Measurements from ENCODE around the gene SAMD10.
A peak's percentile ranks its signal among the peaks of the same experiment; 100 is the strongest.
"Not testable (repeated sequence)": the region's sequence is repeated elsewhere in the genome, so short reads cannot be mapped to it uniquely, and the experiment has no call there.

SAMD10 gene

DNA sequence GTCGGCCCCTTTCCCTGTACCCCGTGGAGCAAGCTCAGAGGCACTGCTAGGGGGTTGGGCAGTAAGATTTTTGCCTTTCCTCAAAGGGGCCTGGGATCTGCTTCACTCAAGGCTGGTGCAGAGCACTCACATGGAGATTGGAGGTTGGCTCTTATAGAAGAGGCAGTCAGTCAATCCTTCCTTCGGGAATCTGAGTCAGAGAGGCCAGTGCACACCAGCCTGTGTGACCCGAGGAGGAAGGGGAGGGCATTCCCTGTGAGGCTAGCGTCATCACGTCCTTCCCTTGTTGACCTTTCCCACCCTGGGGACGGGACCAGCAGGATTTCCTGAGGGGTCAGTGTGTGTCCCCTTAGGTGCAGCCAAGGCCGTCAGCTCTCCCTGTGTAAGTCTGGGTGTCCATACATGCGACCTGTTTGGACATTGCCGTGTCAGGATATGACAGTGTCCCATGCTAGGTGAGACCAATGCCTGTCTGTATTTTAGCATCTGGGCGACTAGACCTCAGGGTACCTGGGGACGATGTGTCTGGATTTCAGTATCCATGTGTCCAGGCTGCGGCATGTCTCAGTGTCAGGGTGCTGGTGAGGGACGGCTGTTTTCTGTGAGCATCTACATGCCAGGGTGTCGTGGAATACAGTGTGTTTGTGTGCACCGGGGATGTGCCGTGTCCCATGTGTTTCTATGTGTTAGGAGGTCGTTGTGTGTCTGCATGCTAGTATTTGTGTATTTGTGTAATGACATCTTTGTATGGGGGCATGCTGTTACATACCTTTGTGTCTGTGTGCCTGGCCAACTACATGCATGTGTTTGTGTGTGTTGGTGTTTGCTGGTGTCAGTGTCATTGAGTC lies 6.9 kb downstream of the SAMD10 start:
- DNase-seq (ENCODE audit: low read depth), result no peak
- TF ChIP-seq, protein P1, sequence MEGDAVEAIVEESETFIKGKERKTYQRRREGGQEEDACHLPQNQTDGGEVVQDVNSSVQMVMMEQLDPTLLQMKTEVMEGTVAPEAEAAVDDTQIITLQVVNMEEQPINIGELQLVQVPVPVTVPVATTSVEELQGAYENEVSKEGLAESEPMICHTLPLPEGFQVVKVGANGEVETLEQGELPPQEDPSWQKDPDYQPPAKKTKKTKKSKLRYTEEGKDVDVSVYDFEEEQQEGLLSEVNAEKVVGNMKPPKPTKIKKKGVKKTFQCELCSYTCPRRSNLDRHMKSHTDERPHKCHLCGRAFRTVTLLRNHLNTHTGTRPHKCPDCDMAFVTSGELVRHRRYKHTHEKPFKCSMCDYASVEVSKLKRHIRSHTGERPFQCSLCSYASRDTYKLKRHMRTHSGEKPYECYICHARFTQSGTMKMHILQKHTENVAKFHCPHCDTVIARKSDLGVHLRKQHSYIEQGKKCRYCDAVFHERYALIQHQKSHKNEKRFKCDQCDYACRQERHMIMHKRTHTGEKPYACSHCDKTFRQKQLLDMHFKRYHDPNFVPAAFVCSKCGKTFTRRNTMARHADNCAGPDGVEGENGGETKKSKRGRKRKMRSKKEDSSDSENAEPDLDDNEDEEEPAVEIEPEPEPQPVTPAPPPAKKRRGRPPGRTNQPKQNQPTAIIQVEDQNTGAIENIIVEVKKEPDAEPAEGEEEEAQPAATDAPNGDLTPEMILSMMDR (conservative IDR thresholded peaks at IDR 0.05; ENCODE audit: low read depth, low read length), result no peak
- H3K4me3 ChIP-seq (ENCODE audit: low read depth, low read length), result no peak overlapping the region

DNA sequence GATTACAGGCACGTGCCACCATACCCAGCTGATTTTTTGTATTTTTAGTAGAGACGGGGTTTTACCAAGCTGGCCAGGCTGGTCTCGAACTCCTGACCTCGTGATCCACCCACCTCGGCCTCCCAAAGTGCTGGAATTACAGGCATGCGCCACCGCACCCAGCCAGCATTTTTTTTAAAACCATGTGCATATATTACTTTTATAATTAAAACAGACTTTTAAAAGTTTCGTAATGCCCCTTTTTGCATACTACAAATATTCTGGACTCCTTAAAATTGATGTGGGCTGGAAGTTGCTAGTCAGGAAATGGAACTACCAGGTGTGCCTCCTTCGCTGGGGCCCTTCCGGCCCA lies 7.5 kb downstream of the SAMD10 start:
- DNase-seq (ENCODE audit: low read depth); H3K4me3 ChIP-seq (ENCODE audit: low read depth, low read length): not testable (repeated sequence)

DNA sequence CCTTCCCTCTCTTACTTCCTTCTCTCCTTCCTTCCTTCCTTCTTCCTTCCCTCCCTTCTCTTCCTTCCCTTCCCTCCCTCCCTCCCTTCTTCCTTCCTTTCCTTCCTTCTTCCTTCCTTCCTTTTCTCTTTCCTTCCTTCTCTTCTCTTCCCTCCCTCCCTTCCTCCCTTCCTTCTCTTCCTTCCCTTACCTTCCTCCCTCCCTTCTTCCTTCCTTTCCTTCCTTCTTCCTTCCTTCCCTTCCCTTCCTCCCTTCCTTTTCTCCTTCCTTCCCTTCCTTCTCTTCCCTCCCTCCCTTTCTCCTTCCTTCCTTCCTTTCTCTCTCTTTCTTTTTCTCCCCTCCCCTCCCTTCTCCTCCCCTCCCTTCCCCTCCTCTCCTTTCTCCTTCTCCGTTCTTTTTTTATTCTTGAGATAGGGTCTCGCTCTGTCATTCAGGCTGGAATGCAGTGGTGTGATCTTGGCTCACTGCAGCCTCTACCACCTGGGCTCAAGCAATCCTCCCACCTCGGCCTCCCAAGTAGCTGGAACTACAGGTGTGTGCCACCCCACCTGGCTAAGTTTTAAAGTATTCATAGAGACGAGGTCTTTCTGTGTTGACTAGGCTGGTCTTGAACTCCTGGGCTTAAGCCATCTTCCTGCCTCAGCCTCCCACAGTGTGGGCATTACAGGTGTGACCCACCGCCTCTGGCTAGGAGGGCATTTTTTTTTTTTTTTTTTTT lies 8.6 kb downstream of the SAMD10 start:
- TF ChIP-seq, protein P1 (conservative IDR thresholded peaks at IDR 0.05; ENCODE audit: low read depth, low read length), result no peak
- DNase-seq (ENCODE audit: low read depth), result no peak
- H3K4me3 ChIP-seq (ENCODE audit: low read depth, low read length), result no peak overlapping the region

DNA sequence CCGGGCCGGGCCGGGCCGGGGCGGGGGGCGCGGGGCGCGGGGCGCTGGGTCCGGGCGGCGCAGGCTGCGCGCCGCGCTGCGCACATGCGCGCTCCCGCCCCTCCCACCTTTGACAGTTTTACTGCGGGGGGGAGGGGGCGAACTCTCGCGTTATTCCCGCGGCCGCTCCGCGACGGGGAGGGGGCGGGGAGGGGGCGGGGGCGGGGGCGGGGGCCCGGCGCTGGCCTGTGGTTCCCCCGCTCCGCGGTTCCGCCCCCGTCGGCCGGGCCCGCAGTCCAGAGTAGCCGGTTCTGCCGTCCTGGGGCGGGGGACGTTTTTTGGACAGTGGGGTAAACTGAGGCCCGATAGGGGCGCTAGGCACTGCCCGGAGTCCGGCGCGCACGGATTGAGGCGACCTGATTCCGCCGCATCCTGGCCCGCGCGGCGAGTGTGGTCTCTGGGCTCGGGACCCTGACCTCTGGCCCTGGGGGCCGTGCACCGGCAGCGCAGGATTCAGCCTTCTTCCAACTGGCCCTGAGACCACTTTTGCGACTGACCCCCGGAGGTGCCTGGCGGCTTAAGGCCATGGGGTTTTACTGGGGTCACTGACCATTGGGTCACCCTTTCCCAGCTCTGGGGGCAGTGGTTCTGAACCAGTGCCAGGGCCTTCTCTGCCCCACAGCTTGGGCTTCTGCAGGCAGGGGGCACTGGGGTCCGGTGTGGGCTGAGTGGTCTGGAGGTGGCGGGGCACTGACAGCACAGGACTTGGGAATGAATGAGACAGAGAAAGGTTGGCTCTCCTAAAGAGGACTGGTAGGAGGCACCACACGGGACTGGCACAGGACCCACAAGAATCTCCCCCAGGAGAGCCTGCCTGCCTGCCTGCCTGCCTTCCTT lies 9.4 kb downstream of the SAMD10 start, which contains the start of gene ZNF512B:
TSS of gene ZNF512B (minus strand) at position 93 of the 876 bp plus-strand sequence. CDS start 1,980 bp downstream, outside the sequence.
- TF ChIP-seq, protein P1 (conservative IDR thresholded peaks at IDR 0.05; ENCODE audit: low read depth, low read length), result no peak
- peak; percentile 60 for DNase-seq (ENCODE audit: low read depth)
- peak within 1 kb of the TSS; percentile 67 for H3K4me3 ChIP-seq (ENCODE audit: low read depth, low read length)

DNA sequence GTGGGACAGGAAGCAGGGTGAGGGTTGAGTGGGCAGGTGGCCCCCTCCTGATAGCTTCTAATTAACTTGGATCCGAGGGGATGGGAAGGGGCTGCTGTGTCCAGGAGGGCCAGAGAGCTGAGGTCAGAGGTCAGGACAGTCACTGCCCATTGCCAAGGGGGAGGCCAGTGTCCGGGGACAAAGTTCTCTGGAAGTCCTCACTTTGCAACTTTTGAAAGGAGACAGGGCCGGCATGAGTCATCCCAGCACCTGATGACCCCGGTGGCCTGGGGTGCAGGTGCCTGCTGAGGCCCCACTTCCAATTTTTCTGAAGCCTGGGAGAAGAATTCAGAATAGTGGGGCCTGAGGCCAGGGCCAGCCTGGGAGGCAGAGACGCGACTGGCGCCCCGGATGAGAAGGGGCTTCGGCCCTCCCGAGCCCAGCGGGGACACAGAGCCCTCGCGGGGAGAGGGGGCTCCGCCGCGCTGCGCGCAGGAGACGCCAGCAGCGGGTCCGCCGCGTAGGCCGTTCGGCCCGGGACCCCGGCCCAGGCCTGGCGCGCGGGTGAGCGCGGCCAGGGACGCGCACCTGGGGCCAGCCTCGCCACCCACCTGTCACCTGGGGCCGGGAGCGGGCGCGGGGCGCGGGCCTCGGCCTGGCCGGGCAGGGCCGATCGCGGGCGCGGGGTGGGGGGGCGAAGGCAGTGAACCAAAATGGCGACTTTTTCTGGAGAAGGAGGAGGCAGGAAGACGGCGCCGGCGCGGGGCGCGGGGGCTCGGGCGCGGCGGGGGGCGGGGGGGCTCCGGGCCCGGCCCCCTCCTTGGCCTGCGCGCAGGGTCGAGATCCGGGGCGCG lies 10.3 kb downstream of the SAMD10 start:
- H3K4me3 ChIP-seq (ENCODE audit: low read depth, low read length), result peak overlapping the region; percentile 67
- TF ChIP-seq, protein P1 (conservative IDR thresholded peaks at IDR 0.05; ENCODE audit: low read depth, low read length), result no peak
- no peak for DNase-seq (ENCODE audit: low read depth)

DNA sequence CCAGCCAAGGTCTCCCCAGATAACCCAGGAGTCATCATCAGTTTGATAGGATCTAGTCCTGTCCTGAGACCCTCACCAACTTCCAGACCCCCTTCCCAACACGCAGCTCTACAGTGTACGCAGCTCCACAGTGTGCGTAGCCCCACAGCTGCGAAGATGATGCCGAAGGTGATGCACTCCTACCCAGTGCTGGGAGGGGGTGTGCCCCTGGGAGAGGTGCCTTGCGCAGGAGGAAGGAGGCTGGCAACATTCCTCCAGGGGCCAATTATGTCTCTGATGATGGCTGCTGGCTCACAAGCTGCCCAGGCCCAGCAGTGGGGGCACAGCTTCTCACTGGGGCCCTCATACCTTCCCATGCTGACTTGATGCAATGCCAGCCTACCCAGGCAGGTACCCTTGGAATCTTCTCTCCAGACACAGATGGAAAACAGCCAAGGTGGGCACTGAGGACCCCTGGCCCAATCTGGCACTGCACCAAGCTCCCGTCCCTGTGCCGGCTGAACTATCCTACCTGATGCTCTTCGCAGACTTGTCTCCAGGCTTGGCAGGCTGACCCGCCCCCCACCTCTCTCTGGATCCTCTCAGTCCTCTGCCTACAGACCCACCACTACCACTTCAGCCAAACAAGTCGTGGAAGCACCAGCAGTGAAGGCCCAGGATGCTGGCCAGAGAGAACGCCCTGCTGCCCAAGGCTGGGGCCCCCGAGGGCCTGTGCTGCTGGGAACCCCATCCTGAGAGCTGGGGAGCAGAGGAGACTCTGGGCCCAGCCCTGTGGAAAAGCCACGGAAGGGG lies 11.1 kb downstream of the SAMD10 start:
- TF ChIP-seq, protein P1 (conservative IDR thresholded peaks at IDR 0.05; ENCODE audit: low read depth, low read length), result no peak
- H3K4me3 ChIP-seq (ENCODE audit: low read depth, low read length), result peak overlapping the region; percentile 67
- no peak for DNase-seq (ENCODE audit: low read depth)
